Caco-2 (cell line): Measurements from ENCODE around the gene MCC. TPM values are rescaled to one million over a fixed set of nuclear protein-coding genes. Genes with fewer than 3 reads are reported as not detected.

Source experiments
- BruUV-seq: library from RNA; stranded (reverse); fragments of 400-500 nt; replicated peaks from 2 replicates; lab custom pipeline; 2021; lab: Mats Ljungman, UMichigan
- CTCF ChIA-PET: fragments of 300-600 bp; sonication (Branson Sonifier 250); formaldehyde crosslinking; loops from one replicate; lab custom pipeline; 2022; ENCODE audit warnings: antibody characterized with exemption; lab: Charles Lee
- POLR2A ChIA-PET: fragments of 300-600 bp; sonication (Branson Sonifier 250); formaldehyde crosslinking; loops from one replicate; lab custom pipeline; 2022; ENCODE audit warnings: antibody characterized with exemption; lab: Charles Lee
- DNase-seq, 2 experiments: peaks; one replicate each; pipeline versions ENCODE4 v3.0.0 to v3.0.0-alpha.2; 2020 to 2022
- H3K27me3 ChIP-seq: replicated peaks from 2 replicates; pipeline ENCODE4 v1.6.0; 2011; ENCODE audit warnings: low read length; ENCODE audit not compliant: control insufficient read depth, insufficient read depth
- H3K36me3 ChIP-seq: 2 replicates; pipeline ENCODE4 v1.5.1; 2011; ENCODE audit warnings: low read length; ENCODE audit not compliant: control insufficient read depth, insufficient read depth
- H3K4me1 ChIP-seq: fragments of 250-450 bp; sonication (Bioruptor Pico); 2 replicates; pipeline ENCODE4 v1.5.1; 2020; ENCODE audit warnings: mild to moderate bottlenecking
- H3K4me3 ChIP-seq: 2 replicates; pipeline ENCODE4 v1.5.1; 2011; ENCODE audit warnings: low read depth, mild to moderate bottlenecking, control low read depth, low read length
- H3K9me3 ChIP-seq: fragments of 250-450 bp; sonication (Bioruptor Pico); 2 replicates; pipeline ENCODE4 v1.5.1; 2020; ENCODE audit warnings: mild to moderate bottlenecking, moderate library complexity
- H3K27ac Mint-ChIP-seq: one replicate; pipeline ENCODE4 v1.8.0; 2022; ENCODE audit warnings: mixed read lengths; ENCODE audit not compliant: unreplicated experiment
- H3K27me3 Mint-ChIP-seq: one replicate; pipeline ENCODE4 v1.8.0; 2022; ENCODE audit warnings: mixed read lengths; ENCODE audit not compliant: insufficient read depth, unreplicated experiment
- H3K36me3 Mint-ChIP-seq: one replicate; pipeline ENCODE4 v1.8.0; 2022; ENCODE audit warnings: mild to moderate bottlenecking, mixed read lengths; ENCODE audit not compliant: insufficient read depth, unreplicated experiment
- H3K4me1 Mint-ChIP-seq: one replicate; pipeline ENCODE4 v1.8.0; 2022; ENCODE audit warnings: low read depth, mixed read lengths; ENCODE audit not compliant: unreplicated experiment
- H3K4me3 Mint-ChIP-seq: one replicate; pipeline ENCODE4 v1.8.0; 2022; ENCODE audit warnings: mild to moderate bottlenecking, moderate library complexity, mixed read lengths; ENCODE audit not compliant: unreplicated experiment
- H3K9me3 Mint-ChIP-seq: one replicate; pipeline ENCODE4 v1.8.0; 2022; ENCODE audit warnings: mixed read lengths; ENCODE audit not compliant: unreplicated experiment
- CTCF ChIP-seq, 2 experiments: fragments of 200-600 bp in 1 of 2; IDR thresholded peaks; 1 replicate in 1 of 2; 2 replicates in 1 of 2; pipeline versions ENCODE4 v1.5.1 to v1.8.0; 2011 to 2022; ENCODE audit warnings: antibody characterized with exemption in 1 of 2, control low read depth in 1 of 2, inconsistent platforms in 1 of 2, low read depth in 1 of 2, low read length in 1 of 2, mild to moderate bottlenecking in 1 of 2, moderate library complexity in 1 of 2; ENCODE audit not compliant: insufficient read depth in 1 of 2, severe bottlenecking in 1 of 2, unreplicated experiment in 1 of 2
- intact Hi-C: fragments of 100-400 bp; cut with micrococcal nuclease; formaldehyde crosslinking; loops from one replicate; pipeline ENCODE4 v1.10.0; 2022; ENCODE audit not compliant: unreplicated experiment
- total RNA-seq: library from RNA; stranded (reverse); gene quantifications from 2 replicates; pipeline ENCODE4 v1.2.3, GENCODE V29; 2022

MCC gene
- total RNA-seq, 1 experiment from 2014 or later = 0.09 TPM

- no TSS peak for BruUV-seq
- no peaks in the 10 kb centered on the region for H3K36me3 Mint-ChIP-seq
- no peaks in the 10 kb centered on the region for H3K4me1 Mint-ChIP-seq
- no peak for DNase-seq
- ChIA-PET POLR2A (no interaction called here), CTCF (no interaction called here)
- Histone ChIP-seq H3K4me1 (no peaks in the 10 kb centered on the region), H3K27me3 (no peaks in the 10 kb centered on the region), H3K36me3 (no peaks in the 10 kb centered on the region), H3K9me3 (no peaks in the 10 kb centered on the region), H3K4me3 (no peak overlapping the region)
- intact Hi-C loops = no loop called here
- no peaks in the 10 kb centered on the region for H3K9me3 Mint-ChIP-seq
- peaks cover 9% of the 10 kb centered on the region for H3K27me3 Mint-ChIP-seq
- H3K27ac Mint-ChIP-seq = no peak overlapping the region
- H3K4me3 Mint-ChIP-seq = no peak overlapping the region
- no peak for TF ChIP-seq CTCF (IDR thresholded peaks at IDR 0.05; ENCODE audit: insufficient read depth in 1 of 2, low read depth in 1 of 2, low read length in 1 of 2, severe bottlenecking in 1 of 2, unreplicated experiment in 1 of 2)
These were observed 330.4 kb downstream of the MCC start for GRCh38 chr5:113157886-113158285.

GRCh38 chr5:113156271-113156877, 331.9 kb downstream of the MCC start:
- Histone ChIP-seq H3K4me1 (no peaks in the 10 kb centered on the region), H3K9me3 (no peaks in the 10 kb centered on the region), H3K27me3 (no peaks in the 10 kb centered on the region), H3K36me3 (no peaks in the 10 kb centered on the region), H3K4me3 (no peak overlapping the region)
- intact Hi-C loops = no loop called here
- TF ChIP-seq CTCF (IDR thresholded peaks at IDR 0.05; ENCODE audit: insufficient read depth in 1 of 2, low read depth in 1 of 2, low read length in 1 of 2, severe bottlenecking in 1 of 2, unreplicated experiment in 1 of 2) = no peak
- Mint-ChIP-seq H3K4me1 (no peaks in the 10 kb centered on the region), H3K36me3 (no peaks in the 10 kb centered on the region), H3K4me3 (no peak overlapping the region), H3K27me3 (peaks cover 9% of the 10 kb centered on the region), H3K9me3 (no peaks in the 10 kb centered on the region), H3K27ac (no peak overlapping the region)
- ChIA-PET CTCF (no interaction called here), POLR2A (no interaction called here)
- BruUV-seq = no TSS peak
- no peak for DNase-seq

- H3K4me1 Mint-ChIP-seq = no peaks in the 10 kb centered on the region
- no peaks in the 10 kb centered on the region for H3K36me3 Mint-ChIP-seq
- no peak for TF ChIP-seq CTCF (IDR thresholded peaks at IDR 0.05; ENCODE audit: insufficient read depth in 1 of 2, low read depth in 1 of 2, low read length in 1 of 2, severe bottlenecking in 1 of 2, unreplicated experiment in 1 of 2)
- Histone ChIP-seq H3K36me3 (no peaks in the 10 kb centered on the region), H3K27me3 (no peaks in the 10 kb centered on the region; the same call in 1 of the 2 replicates), H3K9me3 (no peaks in the 10 kb centered on the region), H3K4me1 (no peaks in the 10 kb centered on the region), H3K4me3 (no peak overlapping the region)
- H3K9me3 Mint-ChIP-seq = no peaks in the 10 kb centered on the region
- DNase-seq = no peak
- no TSS peak for BruUV-seq
- intact Hi-C loops = no loop called here
- POLR2A ChIA-PET = no interaction called here
- H3K27ac Mint-ChIP-seq = no peak overlapping the region
- CTCF ChIA-PET = no interaction called here
- no peak overlapping the region for H3K4me3 Mint-ChIP-seq
- H3K27me3 Mint-ChIP-seq = peaks cover 11% of the 10 kb centered on the region
These were observed 334.6 kb downstream of the MCC start for GRCh38 chr5:113153512-113154097.
